LNCaP clone FGC (cell line): ENCODE measurements around the gene RND3.

Source experiments
- DNase-seq: peaks from one replicate; pipeline ENCODE4 v3.0.0-alpha.2; 2011; ENCODE audit warnings: low read depth
- H3K4me3 ChIP-seq: 2 replicates; pipeline ENCODE4 v1.5.1; 2011; ENCODE audit warnings: mild to moderate bottlenecking, low read depth, low read length, control low read depth
- CTCF ChIP-seq: IDR thresholded peaks from 2 replicates; pipeline ENCODE4 v1.5.1; 2012; ENCODE audit warnings: mild to moderate bottlenecking; ENCODE audit not compliant: control insufficient read depth, insufficient read depth; ENCODE audit errors: extremely low read depth

Gene RND3

GRCh38 chr2:150471813-150472510, 15.5 kb downstream of the RND3 start:
- no peak for DNase-seq
- H3K4me3 ChIP-seq = no peak overlapping the region
- TF ChIP-seq CTCF = no peak

GRCh38 chr2:150470435-150470834, 17.0 kb downstream of the RND3 start:
- DNase-seq = peak; percentile 8
- H3K4me3 ChIP-seq = no peak overlapping the region
- no peak for TF ChIP-seq CTCF

GRCh38 chr2:150469706-150470274, 17.7 kb downstream of the RND3 start:
- DNase-seq = no peak
- no peak overlapping the region for H3K4me3 ChIP-seq
- no peak for TF ChIP-seq CTCF

GRCh38 chr2:150468350-150468960, 19.0 kb downstream of the RND3 start:
- DNase-seq = no peak
- no peak for TF ChIP-seq CTCF
- H3K4me3 ChIP-seq = no peak overlapping the region

- TF ChIP-seq CTCF = no peak
- H3K4me3 ChIP-seq = no peak overlapping the region
- no peak for DNase-seq
Measured at GRCh38 chr2:150467621-150467963, 19.9 kb downstream of the RND3 start.

- no peak for DNase-seq
- no peak overlapping the region for H3K4me3 ChIP-seq
- TF ChIP-seq CTCF = no peak
Measured at GRCh38 chr2:150466741-150467620, 20.5 kb downstream of the RND3 start.
